GDM1 (cell line): ENCODE measurements around the gene SMIM5.
A peak's percentile ranks its signal among the peaks of the same experiment; 100 is the strongest.
"Not testable (repeated sequence)": the region's sequence is repeated elsewhere in the genome, so short reads cannot be mapped to it uniquely, and the experiment has no call there.

Experiments used
- DNase-seq: peaks from one replicate; lab custom pipeline; 2025; lab: John Stamatoyannopoulos, UW

The SMIM5 gene

GRCh38 chr17:75624714-75625345, 8.4 kb upstream of the SMIM5 start:
- DNase-seq: no peak

- DNase-seq: no peak
Measured at GRCh38 chr17:75625813-75626486, 7.3 kb upstream of the SMIM5 start.

- no peak for DNase-seq
Measured at GRCh38 chr17:75626496-75627038, 6.7 kb upstream of the SMIM5 start.

GRCh38 chr17:75627094-75627493, 6.1 kb upstream of the SMIM5 start:
- DNase-seq: no peak

- no peak for DNase-seq
Measured at GRCh38 chr17:75628425-75628824, 4.8 kb upstream of the SMIM5 start.

- no peak for DNase-seq
Measured at GRCh38 chr17:75629157-75629556, 4.1 kb upstream of the SMIM5 start.

- DNase-seq: no peak
Measured at GRCh38 chr17:75630071-75630917, 2.9 kb upstream of the SMIM5 start.

DNA sequence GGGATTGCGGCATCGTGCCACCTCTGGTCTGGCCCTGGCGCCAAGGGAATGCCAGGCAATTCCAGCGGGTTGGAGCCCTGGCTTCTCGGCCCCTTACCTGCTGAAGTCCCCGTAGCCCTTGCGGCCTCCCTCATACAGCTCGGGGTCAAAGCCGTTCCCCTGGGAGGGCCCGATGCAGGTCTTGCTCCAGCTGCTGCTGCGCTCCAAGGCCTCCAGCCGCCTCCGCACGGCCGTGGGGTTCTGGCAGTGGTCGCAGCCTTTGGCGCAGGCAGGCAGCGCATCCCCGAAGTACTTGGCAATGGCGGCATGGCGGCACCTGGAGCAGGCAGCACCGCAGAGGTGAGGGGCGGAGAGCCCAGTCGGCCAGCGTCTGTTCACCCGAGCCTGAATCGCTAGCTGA, 1.9 kb upstream of the SMIM5 start:
- DNase-seq: no peak

GRCh38 chr17:75632428-75632827, 806 bp upstream of the SMIM5 start:
- no peak for DNase-seq

- DNase-seq: peak; percentile 32
Measured at GRCh38 chr17:75633486-75634375, 497 bp downstream of the SMIM5 start.

- no peak for DNase-seq
Measured at GRCh38 chr17:75634376-75634740, 1.1 kb downstream of the SMIM5 start.

GRCh38 chr17:75634754-75635609, 1.7 kb downstream of the SMIM5 start:
- no peak for DNase-seq

GRCh38 chr17:75635610-75636202, 2.5 kb downstream of the SMIM5 start:
- no peak for DNase-seq

DNA sequence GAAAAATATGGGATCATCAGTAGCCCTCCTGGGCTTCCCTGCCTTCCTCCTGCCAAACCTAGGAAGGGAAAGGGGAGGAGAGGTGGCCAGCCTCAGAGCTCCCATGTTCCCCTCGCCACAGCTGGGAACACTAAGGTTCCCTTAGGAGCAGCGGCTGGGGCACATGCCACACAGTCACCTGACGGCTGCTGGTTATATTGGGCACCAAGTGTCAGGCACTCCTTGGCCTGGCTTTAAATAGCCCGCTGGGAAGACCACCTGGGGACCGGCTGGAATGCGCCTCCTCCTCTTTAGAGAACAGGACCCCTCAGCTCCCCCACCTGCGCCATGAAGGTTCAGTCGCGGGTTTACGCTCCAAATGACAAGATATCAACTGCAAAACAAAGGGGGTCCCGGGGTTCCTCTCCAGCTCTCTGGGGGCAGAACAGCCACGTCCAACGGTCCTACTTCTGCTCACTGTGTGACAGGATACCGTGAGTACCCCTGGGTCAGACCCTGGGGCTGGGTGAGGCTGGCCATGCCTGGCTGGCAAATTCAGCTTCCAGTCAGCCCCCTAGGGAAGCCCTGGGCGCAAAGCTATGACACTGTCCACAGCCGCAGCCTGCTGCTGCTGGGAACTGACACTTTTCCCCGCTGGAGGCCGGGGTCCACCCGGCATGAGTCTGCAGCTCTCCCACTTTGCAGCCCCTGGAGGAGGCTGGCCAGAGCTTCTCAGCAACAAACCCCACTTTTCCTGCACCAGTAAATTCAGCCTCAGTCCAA, 3.3 kb downstream of the SMIM5 start:
- no peak for DNase-seq

DNA sequence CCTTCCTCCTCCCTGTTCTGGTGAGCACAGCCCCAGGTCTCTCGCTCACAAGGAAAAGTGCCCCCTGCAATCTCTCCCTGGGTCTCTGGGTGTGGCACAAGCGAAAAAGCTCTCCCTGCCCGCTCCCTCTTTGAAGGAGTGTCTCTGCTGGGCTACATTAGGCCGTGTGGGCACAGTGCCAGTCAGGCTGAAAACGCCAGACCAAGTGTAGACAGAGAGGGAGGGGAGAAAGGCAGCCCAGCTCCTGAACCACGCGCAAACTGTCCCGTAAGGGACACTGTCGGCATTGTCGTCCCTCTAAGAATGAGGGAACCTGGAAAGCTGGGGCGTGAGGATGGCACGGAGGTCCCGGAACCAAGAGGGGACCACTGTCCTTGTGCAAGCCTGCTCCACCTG, 3.9 kb downstream of the SMIM5 start:
- no peak for DNase-seq

DNA sequence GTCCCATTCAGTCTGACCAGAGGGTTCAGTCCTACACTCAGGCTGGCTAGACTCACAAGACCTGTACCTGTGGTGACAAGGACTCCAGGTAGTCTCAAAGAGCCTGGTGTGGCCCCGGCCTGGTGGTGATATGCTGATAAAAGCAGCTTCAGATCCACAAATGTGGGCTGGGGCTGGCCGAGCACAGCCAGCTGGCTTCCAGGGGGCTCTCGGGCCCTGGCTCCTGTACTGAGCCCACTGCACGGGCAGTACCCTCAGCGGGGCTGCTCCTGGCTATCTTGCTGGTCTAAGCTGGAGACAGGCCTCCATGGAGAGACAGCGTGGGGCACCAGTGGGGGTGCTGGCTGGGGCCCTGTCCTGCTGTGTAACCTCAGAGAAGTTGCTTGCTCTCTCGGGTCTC, 4.3 kb downstream of the SMIM5 start:
- no peak for DNase-seq

DNA sequence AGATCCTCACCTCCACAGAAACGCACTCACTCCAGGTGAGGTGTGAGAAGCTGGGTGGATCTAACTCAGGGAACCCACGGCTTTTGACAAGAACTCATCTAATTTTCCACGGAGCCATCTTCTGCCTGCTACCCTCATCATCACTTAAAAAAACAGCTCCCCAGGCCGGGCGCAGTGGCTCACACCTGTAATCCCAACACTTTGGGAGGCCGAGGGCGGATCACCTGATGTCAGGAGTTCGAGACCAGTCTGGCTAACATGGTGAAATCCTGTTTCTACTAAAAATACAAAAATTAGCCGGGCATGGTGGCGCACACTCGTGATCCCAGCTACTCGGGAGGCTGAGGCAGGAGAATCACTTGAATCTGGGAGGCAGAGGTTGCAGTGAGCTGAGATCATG, 4.8 kb downstream of the SMIM5 start:
- not testable (repeated sequence) for DNase-seq

DNA sequence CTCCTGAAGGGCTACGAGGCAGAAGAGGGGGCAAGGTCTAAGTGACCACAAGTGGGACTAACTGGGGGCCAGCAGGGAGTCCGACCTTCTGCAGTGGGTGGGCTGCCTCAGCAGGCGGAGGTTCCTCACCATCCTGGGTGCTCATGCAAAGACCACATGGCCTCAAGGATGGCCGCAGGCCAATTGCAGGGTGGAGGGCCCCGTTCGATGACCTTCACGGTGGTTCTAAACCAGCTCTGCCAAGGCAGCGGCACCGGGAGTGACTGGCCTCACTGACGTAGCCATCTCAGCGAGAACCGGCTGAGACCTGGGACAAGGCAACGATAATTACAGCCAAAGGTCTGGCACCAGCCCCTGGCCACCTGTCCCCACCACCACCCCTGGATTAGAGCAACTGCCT, 5.7 kb downstream of the SMIM5 start:
- DNase-seq: no peak

GRCh38 chr17:75639327-75639726, 6.1 kb downstream of the SMIM5 start:
- no peak for DNase-seq
